ENCODE results near the gene FOXRED2.

Gene FOXRED2

DNA sequence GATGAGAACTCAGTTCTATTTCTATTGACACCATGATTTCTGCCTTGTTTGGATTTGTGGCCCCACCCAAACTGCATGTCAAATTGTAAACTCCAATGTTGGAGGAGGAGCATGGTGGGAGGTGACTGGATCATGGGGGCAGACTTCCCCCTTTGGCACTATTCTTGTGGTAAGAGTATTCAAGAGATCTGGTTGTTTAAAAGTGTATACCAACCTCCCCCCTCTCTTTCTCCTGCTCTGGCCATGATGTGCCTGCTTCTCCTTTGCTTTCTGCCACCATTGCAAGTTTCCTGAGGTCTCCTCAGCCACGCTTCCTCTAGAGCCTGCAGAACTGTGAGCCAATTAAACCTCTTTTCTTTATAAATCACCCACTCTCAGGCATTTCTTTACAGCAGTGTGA lies 7.9 kb upstream of the FOXRED2 start:
- no peak for DNase-seq (ENCODE audit: low read depth)

DNA sequence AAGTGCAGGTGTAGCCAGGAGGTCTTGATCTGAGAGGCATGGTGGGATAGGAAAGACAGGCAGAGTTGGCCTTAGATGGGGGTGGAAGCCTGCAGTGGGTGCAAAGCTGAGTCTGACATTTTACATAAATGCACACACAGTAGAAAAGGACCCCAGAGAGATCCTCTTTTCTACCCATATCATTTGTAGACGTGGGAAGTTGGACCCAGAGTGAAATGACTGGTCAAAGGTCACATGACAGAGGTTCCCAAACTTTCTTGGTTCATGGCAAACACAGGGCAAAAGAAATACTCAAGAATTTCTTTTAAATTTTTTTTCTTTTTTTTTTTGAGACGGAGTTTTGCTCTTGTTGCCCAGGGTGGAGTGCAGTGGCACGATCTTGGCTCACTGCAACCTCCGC lies 6.2 kb upstream of the FOXRED2 start:
- no peak for DNase-seq (ENCODE audit: low read depth)

DNA sequence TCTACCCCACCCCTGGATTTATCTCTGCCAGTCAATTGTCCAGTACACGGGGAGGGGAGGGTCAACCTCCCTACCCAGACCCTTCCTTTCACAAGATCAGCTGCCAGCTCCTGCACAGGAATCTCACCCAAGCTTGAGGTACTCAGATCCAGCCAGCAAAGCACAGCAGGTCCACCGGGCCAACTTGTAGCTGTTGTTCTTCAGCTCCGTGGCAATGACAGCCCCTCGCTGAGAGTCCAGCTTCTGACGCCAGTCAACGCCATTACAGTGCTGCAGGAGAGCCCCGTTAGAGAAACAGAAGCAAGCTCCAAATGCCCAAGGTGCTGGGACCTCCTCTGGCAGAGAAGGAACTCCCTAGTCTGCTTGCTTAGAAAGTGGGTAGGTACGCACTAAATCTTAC lies 5.5 kb upstream of the FOXRED2 start:
- no peak for DNase-seq (ENCODE audit: low read depth)

DNA sequence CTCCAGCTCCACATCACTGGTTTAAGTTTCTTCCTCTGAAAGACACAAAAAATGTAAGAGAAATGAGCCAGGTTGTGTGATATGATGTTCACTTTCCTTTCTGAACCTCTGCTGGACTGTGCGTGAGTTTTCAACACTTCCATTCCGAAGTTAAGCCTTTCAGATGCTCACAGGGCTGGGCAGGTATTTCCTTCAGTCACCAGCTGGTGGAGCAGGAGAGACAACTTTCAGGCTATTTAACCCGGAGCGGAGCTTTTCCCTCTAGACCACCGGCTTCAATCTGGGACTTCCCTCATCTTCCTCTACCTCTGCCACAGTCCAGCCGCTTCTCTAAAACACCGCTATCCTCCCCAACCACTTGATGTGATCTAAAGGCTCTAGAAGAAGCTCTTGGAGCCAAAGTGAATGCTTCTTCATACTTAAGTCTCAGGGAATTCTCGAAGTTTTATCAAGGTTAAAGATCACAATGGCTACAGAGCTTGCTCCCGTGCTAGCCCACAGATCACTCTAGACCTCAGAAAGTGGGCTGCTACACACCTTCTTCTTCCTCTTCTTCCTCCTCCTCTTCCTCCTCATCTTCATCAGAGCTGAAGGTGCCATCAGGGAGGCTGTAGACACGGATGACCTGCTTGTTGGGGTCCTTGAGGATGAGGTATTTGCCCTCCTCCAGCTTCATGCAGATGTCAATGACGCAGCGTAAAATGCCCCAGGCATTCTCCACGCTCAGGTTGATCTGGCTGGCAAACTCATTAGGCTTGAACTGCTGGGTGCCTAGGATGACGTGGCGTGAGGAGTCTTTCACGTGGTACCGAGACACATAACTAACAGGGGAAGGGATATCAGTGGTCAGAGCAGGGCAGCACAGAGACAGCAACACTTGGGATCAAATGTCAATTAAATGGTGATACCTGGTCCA lies 4.4 kb upstream of the FOXRED2 start:
- no peak for DNase-seq (ENCODE audit: low read depth)

DNA sequence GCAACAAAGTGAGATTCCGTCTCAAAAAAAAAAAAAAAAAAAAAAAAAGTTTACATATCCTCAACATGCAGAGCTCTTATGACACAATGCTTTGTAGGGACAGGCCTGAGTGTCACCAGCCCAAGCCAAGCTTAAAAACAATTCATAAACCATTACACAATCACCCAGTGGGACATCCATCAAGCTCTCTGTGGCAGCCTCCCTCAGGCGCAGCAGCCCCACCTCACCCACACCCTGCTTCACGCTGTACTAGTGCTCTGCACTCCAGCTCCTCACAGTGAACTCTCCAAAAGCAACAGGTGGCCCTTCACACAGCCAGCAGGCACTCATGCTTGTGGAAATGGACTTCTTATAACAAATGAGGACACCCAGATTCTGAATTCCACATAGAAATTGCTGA lies 3.5 kb upstream of the FOXRED2 start:
- no peak for DNase-seq (ENCODE audit: low read depth)

DNA sequence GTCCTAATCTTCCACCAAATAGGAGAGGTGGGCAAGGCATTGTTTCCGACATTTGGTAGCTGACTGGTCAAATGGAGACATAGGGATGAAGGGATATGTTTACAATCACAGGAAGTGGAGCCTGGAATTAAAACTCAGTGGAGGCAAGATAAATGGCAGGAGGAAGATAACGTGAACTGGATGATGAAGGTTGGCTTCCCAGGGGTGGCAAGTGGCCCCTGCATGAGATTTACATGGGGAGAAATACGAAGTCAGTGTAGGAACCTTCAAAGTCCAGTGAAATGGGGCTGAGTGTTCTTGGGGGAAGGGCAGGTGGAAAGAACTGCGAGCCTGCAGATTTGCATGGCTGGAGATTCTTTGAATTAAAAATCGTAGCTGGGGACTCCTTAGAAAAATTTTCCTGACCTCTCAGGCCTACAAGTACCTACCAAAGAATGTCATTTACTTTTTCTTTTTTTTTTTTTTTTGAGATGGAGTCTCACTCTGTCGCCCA lies 724 bp upstream of the FOXRED2 start:
- no peak for DNase-seq (ENCODE audit: low read depth)

DNA sequence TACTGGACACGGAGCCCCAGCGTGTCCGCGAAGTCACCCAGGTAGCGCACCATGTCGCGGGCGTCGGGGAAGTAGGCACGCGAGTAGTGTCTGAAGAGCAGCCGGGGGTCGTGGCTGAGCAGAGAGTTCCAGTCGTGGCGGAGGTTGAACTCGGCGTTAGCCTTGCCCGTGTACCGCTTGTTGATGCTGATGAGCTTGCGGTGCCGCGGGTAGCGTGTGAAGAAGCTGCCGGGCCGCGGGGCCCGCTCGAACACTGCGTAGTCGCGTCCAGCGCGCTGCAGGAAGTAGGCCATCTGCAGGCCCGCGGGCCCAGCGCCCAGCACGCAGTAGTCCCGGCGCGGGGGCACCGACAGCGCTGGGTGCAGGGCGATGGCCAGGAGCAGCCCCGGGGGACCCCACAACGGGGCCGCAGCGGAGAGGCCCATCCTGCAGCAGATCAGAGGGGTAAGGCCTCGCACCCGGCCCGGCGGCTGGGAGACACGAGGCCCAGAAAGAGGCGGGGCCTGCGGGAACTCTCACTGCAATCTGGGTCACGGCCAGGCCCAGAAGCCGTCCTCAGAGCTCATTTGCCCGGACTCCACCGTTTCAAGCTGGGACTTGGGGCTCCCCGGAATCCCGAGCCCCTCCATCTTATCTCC lies 723 bp downstream of the FOXRED2 start:
- DNase-seq (ENCODE audit: low read depth), result no peak

DNA sequence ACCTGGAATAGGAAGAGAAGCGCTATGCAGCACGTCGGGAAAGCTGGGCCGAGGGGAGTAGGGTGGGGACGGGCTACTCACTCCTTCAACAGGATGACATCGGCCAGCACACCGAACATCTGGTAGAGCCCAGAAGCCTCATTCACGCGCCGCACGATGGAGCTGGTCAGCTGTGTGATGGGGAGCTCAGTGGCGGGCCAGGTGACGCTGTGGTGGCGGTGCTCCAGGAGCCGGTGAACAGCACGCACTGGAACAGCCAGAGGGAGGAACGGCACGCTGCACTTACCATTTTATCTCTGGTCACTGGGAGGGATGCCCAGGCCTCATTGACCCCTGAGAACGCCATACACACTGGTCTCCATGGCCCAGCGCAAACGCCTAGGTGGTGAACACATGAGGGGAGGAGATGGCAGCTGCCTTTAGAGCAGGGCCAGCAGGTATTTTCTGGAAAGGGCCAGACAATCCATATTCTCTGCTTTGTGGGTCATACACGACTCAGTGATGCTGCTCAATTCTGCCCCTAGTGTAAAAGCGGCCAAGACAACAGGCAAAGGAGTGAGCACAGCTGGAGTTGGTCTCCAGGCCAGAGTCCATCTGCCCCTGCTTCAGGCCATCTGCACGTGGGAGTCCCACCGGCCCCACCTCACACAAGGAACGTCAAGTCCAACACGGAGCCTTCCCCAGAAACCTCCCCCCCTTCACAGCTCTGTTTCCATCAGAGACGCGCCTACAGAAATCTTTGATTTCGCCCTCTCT lies 8.8 kb downstream of the FOXRED2 start:
- no peak for DNase-seq (ENCODE audit: low read depth)

DNA sequence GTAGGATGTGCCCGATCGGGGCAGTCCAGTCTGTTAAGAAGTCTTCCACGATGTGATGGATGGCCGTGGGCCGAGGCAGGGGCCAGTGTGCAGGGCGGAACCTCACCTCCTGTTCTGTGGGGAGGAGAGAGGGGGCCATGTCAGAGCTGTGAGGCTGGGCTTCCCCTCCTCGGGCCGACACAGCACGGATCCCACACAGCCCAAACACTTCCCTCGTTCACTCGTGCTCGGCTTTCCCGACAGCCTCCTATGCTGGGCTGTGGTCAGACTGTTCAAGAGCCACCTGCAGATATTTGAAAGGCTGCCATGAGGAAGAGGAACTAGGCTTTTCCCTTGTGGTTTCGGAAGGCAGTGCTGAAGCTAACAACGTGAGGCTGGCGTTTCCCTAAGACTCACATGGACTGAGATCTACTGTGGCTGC lies 13.1 kb downstream of the FOXRED2 start:
- DNase-seq (ENCODE audit: low read depth), result no peak

DNA sequence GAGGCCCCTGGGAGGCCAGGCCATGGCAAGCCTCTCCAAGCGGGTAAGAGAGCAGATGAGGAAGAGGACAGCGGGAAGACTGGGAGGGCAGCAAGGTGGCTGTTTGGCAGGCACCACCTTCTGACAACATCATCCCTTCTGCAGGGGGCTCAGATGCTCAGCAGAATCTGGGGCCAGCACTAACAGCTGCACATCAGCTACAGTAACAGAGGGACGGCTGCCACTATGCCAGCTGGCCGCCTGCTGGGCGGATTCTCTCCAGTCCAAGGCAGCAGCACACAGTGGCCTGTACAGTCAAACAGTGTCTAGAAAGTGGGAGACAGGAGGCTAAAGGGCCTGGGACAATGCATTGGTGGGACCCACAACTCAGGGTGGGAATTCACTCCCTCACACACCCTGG lies 14.7 kb downstream of the FOXRED2 start:
- DNase-seq (ENCODE audit: low read depth), result no peak

DNA sequence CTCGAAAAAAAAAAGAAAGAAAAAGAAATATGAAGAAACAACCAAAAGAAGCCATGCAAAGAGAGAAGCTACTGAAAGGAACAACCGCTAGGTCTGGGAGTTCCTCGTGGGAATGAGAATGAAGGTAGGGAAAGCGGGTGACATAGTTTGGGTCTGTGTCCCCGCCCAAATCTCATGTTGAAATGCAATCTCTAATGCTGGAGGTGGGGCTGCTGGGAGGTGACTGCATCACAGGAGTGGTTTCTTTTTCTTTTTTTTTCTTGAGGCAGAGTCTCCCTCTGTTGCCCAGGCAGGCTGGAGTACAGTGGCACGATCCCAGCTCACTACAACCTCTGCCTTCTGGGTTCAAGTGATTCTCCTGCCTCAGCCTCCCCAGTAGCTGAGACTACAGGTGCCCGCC lies 15.7 kb downstream of the FOXRED2 start:
- DNase-seq (ENCODE audit: low read depth), result no peak

DNA sequence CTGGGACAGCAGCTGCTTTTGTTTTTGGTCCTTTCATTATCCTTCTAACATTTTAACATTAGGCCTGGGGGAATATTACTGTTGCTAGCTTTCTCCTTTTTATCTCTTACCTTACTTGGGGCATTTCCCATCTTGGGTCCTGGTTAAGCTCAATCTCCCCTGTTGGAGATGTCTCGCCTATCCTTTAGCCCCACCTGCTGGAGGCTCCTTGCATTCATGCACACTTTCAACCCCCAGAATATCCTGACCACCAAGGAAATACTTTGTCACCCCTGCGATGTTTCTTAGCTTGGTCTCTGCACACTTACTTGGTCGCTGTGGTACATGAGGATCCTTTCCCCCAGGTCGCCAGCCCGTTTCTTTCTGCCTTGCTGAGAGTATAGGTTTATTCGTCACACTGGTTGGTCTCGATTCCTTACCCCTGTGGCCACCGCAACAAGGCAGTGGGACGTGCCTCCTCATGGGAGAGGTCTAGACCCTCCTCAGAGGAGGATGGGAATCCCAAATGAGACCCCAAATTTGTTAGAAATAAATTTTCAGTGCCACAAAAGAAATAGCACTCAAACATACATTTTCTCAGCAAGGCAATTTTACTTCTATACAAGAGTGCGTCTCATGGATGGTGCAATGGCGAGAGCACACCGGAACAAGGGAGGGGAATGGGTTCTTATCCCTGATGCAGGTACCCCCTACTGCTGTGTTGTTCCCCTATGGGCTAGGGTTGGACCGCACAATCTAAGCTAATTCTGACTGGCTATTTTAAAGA lies 20.0 kb downstream of the FOXRED2 start:
- no peak for DNase-seq (ENCODE audit: low read depth)

DNA sequence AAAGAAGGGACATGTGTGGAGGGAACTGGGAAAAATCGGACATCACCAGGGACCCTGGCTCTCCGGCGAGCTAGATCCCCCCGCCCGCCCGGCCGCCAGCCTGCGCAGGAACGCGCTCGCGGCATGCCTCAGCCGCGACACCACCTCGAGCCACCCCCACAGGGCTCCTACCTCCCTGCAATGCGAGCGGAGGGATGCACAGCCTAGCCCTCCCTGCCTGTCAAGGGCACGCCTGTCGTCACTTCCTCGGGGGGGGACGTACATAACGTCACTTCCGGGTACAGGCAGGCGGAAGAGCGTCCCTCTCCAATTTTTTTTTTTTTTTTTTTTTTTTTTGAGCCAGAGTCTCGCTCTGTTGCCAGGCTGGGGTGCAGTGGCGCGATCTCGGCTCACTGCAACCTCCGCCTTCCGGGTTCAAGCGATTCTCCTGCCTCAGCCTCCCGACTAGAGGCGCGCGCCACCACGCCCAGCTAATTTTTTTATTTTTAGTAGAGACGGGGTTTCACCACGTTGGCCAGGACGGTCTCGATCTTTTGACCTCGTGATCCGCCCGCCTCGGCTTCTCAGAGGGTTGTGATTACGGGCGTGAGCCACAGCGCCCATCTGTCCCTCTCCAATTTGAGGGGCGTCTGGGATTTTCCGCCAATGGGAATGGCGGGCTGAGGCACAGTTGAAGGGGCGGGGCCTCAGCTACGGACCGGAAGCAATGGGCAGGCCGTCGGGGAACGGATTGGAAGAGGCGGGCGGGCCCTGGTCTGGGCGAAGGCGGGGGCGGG lies 25.3 kb downstream of the FOXRED2 start, which contains the start of gene TXN2:
TXN2 (minus strand) TSS at position 248 of the 776 bp plus-strand sequence. CDS start 803 bp downstream, outside the sequence.
- peak; percentile 94 for DNase-seq (ENCODE audit: low read depth)

DNA sequence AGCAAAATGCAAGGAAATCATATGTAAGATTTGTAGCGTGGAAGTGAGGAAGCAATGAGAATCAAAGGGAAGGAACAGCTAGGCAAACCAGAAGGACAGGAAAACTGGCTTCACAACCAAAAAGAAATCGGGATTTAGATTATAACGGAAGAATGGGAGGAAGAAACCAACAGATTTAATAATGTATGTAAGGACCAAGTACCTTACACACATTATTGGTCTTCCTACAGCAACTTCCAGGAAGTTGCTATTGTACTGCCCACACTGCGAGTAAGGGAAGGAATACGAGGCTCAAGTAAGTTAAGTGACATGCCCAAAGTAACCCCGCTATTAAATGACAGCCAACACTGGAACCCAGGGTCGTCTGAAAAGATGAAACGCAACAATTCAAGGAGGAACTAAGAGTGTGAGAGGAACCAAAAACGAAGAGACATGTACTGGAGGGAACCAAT lies 25.9 kb downstream of the FOXRED2 start:
- DNase-seq (ENCODE audit: low read depth), result no peak

DNA sequence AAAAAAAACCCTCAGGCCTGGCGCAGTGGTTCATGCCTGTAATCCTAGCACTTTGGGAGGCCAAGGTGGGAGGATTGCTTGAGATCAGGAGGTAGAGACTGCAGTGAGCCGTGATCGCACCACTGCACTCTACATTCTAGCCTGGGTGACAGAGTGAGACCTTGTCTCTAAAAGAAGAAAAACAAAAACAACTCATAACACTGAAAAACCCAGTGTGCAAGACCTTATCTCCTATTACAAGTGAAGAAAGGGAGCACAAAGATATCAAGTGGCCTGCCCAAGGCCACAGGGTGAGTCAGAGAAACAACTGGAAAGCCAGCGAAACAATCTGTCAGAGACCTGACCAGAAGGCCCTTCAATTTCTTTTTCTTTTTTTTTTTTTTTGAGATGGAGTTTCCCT lies 27.9 kb downstream of the FOXRED2 start:
- DNase-seq (ENCODE audit: low read depth), result no peak

DNA sequence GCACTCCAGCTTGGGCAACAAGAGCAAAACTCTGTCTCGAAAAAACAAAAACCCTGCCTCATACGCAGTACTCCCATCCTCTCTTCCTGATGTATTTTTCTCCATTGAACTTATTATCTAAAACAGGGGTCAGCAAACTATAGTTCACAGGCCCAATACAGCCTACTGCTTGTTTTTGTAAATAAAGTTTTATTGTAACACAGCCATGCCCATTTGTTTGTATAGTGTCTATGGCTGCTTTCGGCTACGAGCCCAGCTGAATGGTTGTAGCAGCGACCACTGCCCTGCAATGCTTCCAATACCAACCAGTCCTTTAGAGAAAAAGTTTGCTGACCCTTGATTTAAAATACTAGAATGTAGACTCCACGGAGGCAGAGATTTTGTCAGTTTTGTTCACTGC lies 31.5 kb downstream of the FOXRED2 start:
- no peak for DNase-seq (ENCODE audit: low read depth)

DNA sequence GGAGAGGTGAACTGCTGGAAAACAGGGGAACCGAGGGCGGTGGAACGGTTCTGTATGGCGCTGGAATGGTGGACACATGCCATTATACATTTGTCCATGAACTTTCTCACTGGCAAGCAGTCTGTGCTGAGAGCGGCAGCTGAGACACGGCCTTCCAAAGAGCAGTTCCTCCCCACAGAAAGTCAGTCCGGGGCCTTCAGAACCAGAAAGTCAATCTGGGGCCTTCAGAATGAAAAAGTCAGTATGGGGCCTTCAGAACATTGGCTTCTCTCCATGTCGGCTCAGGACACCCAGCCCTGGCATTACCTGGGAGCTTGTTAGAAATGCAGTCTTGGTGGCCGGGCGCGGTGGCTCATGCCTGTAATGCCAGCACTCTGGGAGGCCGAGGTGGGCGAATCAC lies 34.2 kb downstream of the FOXRED2 start:
- DNase-seq (ENCODE audit: low read depth), result no peak

DNA sequence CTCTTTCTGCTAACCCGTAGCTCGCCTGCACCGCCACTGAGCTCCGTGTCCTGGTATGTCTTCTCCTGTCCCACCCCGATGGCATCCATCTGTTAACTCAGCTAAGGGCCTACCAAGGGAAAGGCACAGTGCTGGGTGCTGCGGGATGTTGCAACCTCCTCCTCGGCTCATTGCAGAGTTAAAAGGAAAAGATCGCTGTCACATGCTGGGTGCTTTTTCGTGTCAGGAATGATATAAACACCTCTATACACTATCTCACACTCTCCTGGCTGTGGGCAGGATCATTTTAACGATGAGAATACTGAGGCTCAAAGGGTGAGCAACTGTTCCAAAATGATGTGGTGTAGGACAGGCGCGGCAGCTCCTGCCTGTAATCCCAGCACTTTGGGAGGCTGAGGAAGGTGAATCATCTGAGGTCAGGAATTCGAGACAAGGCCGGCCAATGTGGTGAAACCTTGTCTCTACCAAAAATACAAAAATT lies 35.5 kb downstream of the FOXRED2 start:
- DNase-seq (ENCODE audit: low read depth), result no peak

DNA sequence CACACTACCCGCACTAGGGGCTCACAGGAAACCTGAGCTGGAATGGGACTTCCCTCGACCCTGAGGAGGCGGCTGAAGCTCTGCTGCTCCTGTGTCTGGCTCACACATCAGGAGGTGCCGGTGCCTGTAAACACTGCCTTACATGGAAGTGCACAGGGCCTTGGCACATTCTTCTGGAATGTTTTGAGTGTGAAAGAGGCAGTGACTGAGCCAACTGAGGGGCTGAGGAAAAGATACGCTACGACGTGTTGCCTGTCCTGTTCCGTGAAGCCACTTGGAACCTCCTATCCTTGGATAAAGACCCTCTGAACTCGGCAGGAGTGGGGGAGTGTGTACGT lies 35.9 kb downstream of the FOXRED2 start:
- DNase-seq (ENCODE audit: low read depth), result no peak

DNA sequence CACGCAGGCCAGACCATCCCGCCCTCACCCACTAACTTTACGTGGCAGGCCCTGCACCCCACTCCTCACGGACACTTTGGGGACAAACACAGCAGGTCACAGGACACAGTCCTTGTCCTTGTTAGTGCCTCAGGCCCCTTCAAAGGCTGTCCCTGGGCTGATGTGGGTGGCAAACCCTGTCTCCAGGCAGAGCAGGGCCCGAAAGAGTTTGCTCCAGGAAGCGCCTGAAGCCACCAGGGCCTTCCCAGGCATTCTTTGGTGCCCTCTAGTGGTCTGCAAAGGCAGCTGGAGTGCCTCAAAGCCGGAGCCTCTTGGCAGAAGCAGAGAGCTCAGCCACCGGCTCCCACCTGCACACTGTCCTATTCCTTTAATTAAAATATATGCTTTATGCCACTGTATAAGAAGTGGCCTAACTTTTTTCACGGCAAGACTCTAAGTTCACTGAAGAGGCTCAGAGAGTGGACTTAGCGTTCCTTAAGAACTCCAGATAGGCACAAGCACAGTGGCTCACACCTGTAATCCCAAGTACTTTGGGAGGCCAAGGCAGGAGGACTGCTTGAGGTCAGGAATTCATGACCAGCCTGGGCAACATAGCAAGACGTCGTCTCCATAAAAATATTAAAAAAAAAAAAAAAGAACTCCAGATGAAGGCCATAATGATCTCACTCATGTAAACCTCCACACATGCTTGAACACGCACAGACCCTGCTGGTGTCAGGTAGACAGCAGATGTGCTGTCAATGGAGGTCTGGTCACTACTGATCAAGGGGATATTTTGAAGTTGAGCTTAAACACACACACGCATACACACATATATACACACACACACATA lies 36.5 kb downstream of the FOXRED2 start:
- peak; percentile 41 for DNase-seq (ENCODE audit: low read depth)
